GM19395 (cell line): ENCODE measurements around the gene DRD2.

Experiments used
- ATAC-seq: cut with Tn5 transposase; IDR thresholded peaks from one replicate; pipeline ENCODE4 v1.9.1; 2021; ENCODE audit warnings: mild to moderate bottlenecking, moderate library complexity; ENCODE audit not compliant: unreplicated experiment

Gene DRD2

GRCh38 chr11:113487622-113488021 lies 12.4 kb upstream of the DRD2 start:
- no peak for ATAC-seq

GRCh38 chr11:113484223-113484622 lies 9.0 kb upstream of the DRD2 start:
- no peak for ATAC-seq

DNA sequence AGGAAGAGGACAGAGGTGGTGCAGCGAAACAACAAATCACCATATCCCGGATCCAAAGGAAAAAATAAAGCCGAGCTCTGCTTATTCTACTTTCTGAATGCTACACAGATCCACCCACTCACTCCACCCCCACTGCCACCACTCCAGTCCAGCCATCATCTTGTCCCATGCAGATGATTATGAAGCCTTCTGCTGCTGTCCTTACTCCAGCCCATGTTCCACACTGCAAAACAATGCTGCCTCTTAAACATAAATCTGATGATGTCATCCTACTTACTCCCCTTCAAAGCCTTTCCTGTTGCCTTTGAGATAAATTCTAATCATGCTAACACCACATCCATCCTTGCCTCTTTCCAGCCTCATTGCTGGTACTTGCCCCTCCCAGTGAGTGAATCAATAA lies 6.5 kb upstream of the DRD2 start:
- ATAC-seq = no peak

- no peak for ATAC-seq
Measured at GRCh38 chr11:113481226-113481625, 6.0 kb upstream of the DRD2 start.

GRCh38 chr11:113477321-113477720 lies 2.1 kb upstream of the DRD2 start:
- ATAC-seq = no peak

- no peak for ATAC-seq
Measured at GRCh38 chr11:113476553-113476952, 1.4 kb upstream of the DRD2 start.

DNA sequence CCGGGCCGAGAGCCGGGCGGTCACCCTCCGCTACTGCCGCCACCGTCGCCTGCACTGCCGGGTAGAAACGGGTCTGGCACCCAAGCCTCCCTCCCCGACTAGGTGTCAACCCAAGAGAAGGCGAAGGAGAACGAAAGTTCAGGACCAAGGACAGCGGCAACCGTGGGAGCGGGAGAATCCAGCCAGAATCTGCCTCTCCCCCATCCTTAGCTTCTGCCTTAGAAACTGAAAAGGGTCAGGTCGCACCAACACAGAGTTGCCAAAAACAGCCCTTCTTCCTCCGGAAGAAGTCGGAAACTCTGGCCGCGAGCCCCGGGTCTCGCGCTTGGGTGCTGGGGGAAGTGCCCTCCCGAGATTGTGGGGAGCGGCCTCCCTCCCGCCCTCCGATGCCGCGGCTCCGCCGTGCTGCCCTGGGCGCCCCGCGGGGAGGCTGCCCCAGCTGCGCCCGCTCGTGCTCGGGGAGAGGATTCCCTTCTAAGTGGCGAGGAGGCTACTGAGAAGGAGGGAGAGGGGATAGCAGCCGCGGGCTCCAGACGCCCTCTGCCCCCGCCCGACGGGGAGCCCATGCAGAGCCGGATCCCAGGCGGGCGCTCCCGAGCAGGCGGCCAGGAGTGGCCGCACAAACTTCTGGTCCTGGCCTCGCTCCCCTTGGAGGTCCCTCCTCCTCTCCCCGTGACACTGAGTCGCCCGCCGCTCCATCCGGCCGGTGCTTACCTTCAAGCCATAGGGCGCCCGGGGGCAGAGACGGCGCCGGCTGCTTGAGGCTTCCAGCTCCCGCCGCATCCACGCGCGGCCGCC lies 637 bp downstream of the DRD2 start:
- no peak for ATAC-seq

DNA sequence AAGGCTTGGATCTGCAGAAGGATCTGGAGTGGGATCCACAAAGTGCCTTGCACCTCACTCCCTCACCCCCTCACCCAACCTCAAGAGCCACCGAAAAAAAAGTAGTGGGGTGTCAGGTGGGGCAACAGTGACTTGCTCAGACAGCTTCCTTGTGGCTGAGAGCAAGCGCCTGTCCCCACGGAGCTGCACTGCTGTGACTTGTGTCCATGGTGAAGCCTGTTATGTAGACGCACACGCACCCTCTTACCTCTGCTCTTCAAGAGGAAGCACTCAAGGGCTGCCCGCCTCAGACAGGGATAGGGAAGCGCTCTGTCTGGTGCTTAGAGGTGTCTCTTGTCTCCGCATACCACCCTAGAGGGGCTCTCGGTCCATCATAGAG lies 1.2 kb downstream of the DRD2 start:
- ATAC-seq = no peak

DNA sequence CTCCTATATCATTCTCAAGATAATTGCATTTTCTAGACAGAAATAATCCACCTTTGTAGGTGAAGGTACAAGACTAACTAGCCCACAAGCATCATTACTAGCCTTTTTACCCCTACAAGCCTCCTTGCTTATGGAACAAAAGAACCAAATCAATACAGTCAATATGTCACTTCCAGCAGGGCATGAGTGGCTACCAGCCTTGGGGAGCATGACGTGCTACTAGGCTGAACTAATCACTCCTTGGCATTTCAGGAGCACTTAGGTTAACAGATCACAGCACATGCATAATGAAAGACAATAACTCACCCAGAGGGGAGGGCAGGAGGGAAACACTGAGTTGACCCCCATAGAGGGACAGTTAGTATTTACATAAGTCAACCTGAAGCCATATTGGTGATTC lies 2.7 kb downstream of the DRD2 start:
- no peak for ATAC-seq

- no peak for ATAC-seq
Measured at GRCh38 chr11:113470233-113470632, 5.0 kb downstream of the DRD2 start.

GRCh38 chr11:113468726-113469345 lies 6.4 kb downstream of the DRD2 start:
- no peak for ATAC-seq

DNA sequence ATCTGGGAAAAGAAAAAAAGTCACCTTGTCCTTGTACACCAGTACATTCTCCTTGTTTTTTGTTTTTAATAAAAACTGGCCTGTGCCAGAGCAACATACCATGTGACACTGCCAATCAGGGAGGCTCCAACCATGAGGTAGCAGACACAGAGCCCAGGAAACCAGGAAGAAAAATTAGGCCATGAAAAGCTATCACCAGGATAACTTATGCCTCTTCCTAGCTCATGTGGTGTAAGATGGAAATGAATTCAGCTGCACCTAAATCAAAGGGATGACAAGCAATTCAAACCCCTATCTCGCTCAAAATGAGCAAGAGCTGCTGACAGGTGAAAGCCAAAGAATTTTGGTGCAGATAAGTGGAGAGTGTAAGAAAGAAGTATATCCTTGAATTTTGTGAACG lies 7.7 kb downstream of the DRD2 start:
- ATAC-seq = no peak

- ATAC-seq = no peak
Measured at GRCh38 chr11:113465786-113466185, 9.4 kb downstream of the DRD2 start.

GRCh38 chr11:113464416-113464815 lies 10.8 kb downstream of the DRD2 start:
- no peak for ATAC-seq

DNA sequence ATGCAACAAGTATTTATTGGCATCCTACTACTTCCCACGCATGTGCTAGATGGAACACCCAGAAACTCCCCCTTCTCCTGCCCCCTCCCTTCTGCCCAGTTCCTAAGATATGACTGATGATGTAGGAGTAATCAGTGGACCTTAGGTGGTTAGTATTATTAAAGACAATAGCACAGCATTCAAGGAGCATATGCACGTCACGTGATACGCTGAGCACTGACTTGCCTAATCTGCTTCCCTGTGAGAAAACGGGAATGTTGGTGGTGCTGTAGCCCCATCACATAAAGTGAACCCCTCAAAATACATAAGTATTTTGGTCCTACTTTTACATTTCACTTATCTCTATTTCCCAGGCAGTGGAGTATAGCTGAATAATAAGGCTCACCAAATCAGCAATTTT lies 12.4 kb downstream of the DRD2 start:
- ATAC-seq = no peak

GRCh38 chr11:113461639-113462038 lies 13.6 kb downstream of the DRD2 start:
- ATAC-seq = no peak

DNA sequence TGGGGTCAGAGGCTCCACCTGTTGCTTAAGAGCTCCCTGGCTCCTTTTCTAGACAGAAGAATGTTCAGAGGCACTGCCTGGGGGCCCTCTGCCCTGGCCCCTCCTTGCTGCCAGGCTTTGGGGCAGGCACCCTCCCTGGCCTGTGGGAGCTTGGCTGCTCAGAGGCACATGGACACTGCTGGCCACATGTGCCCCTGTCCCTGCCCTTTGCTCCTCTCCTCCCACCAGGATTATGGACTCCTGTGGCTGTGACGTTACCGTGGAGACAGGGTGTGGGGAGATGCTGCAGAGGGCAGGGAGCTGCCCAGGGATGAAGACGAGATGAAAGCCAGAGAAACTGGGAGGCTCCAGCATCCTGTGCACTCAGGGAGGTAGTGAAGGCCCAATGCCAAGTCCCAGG lies 14.7 kb downstream of the DRD2 start:
- no peak for ATAC-seq

DNA sequence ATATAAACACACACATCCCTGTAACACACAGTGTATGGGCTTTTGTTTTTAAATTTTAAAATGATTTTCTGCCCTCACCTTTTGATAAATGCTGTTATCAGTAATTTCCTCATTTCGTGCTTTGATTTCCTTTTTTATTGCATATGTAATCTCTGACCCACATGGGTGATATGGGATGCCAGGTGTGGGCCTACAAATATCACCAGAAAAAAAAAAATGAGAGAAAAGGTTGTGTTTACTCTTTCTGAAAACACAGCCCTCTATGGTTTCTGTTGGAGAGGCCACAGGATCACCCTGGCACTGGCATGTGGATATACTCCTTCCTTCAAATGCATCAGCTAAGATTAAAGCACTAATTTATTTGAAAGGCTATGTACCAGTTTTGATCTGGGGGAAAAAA lies 17.0 kb downstream of the DRD2 start:
- no peak for ATAC-seq

DNA sequence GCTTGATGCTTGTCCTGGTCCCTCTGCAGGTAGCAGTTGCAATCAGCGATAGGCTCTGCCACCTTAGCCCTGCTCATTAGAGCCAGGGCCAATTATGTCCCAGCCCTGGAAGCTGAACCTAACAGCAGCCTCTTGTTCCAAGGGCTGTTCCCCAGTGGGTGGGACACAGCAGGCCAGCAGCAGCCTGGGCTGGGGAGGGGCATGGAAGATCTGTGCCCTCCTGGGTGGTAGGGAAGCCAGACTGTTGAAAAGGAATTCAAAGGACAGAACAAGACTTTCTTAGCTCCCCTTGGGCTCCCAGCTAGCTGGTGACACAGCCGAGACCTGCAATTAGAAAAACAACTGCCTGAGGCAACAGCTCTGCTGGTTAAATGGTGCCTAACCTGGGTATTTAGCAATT lies 17.4 kb downstream of the DRD2 start:
- no peak for ATAC-seq

- ATAC-seq = no peak
Measured at GRCh38 chr11:113454455-113454854, 20.7 kb downstream of the DRD2 start.

GRCh38 chr11:113449743-113450142 lies 25.5 kb downstream of the DRD2 start:
- no peak for ATAC-seq

DNA sequence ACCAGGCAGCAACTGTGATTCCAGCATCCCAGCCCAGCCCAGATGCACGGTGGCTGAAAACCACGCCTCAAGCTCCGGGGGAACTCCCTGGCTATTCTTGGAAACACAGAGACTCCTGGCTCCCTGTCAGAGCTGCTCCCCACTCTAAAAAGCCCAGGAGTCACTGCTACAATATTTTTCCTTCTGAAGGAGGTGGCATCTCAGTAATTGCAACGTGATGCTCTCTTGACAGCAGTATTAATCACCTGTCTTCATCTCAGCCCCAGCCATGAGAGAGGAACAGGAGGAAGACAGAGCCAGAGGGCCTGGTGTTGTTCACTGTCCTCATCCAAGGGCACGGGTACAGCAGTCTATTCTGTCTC lies 26.9 kb downstream of the DRD2 start:
- ATAC-seq = no peak
